AG04450 (cell line): Measurements from ENCODE around the gene GPR137. TPM values are rescaled to one million over a fixed set of nuclear protein-coding genes. Genes with fewer than 3 reads are reported as not detected.

Source experiments
- CTCF ChIA-PET: fragments of 300-600, 350-600 bp; formaldehyde crosslinking; extraction: SDS; loops from one replicate; lab custom pipeline; 2022; ENCODE audit warnings: antibody characterized with exemption, inconsistent platforms; lab: Charles Lee
- POLR2A ChIA-PET: fragments of 350-600 bp; formaldehyde crosslinking; extraction: SDS; loops from one replicate; lab custom pipeline; 2021; ENCODE audit warnings: antibody characterized with exemption, inconsistent platforms; lab: Yijun Ruan, JAX
- DNase-seq: peaks from one replicate; pipeline ENCODE4 v3.0.0-alpha.2; 2011; ENCODE audit warnings: low read depth, low spot score
- H3K27ac ChIP-seq: one replicate; pipeline ENCODE4 v1.5.1; 2012; ENCODE audit warnings: low read depth, low read length, control low read depth
- H3K27me3 ChIP-seq: one replicate; pipeline ENCODE4 v1.6.0; 2012; ENCODE audit warnings: low read length; ENCODE audit not compliant: control insufficient read depth, insufficient read depth
- H3K4me3 ChIP-seq: 2 replicates; pipeline ENCODE4 v1.5.1; 2011; ENCODE audit warnings: mild to moderate bottlenecking, low read depth, low read length, control low read depth
- H3K9me3 ChIP-seq: 2 replicates; pipeline ENCODE4 v1.5.1; 2012; ENCODE audit warnings: low read length; ENCODE audit not compliant: control insufficient read depth, insufficient read depth
- CTCF ChIP-seq: IDR thresholded peaks from 2 replicates; pipeline ENCODE4 v1.5.1; 2011; ENCODE audit warnings: low read depth, low read length, control low read depth, inconsistent platforms
- polyA plus RNA-seq: library from polyadenylated mRNA; depleted of rRNA; stranded (reverse); fragments of >200 nt; gene quantifications from 2 replicates; pipeline ENCODE4 v1.2.3, GENCODE V29; 2011

GPR137 gene
- polyA plus RNA-seq, 1 experiment, result 12.4 TPM

GRCh38 chr11:64284048-64284961 lies 1.3 kb upstream of the GPR137 start, which contains the start of gene BAD:
BAD (minus strand) TSS chr11:64284665; CDS start chr11:64284368, 297 bp downstream.
- DNase-seq, result peak; percentile 68
- CTCF ChIA-PET, result interaction anchor here (0.6 to 12.0 kb wide), 6 partner anchors 15 to 79 kb away, joined by 3 to 124 read pairs (median 4); partner anchors contain the start of gene CATSPERZ
- Histone ChIP-seq H3K4me3 (peak within 1 kb of the TSS; percentile 73), H3K9me3 (no peaks in the 10 kb centered on the region), H3K27me3 (no peaks in the 10 kb centered on the region), H3K27ac (peak within 1 kb of the TSS; percentile 88)
- POLR2A ChIA-PET, result interaction anchor here (0.6 to 3.7 kb wide), 4 partner anchors 14 to 88 kb away, joined by 3 to 28 read pairs (median 6); partner anchors contain the start of gene FKBP2
- TF ChIP-seq CTCF, result no peak

- H3K9me3 ChIP-seq, result no peaks in the 10 kb centered on the region
- POLR2A ChIA-PET, result interaction anchor here (0.6 to 3.7 kb wide), 2 partner anchors 16 to 603 kb away, joined by 10 to 28 read pairs; no protein-coding TSS in a partner anchor
- H3K4me3 ChIP-seq, result peak overlapping the region; percentile 73
- DNase-seq, result no peak
- peaks cover 8% of the 10 kb centered on the region for H3K27me3 ChIP-seq
- TF ChIP-seq CTCF, result no peak
- peak overlapping the region; percentile 2 for H3K27ac ChIP-seq
- CTCF ChIA-PET, result interaction anchor here (0.7 to 12.0 kb wide), 3 partner anchors 16 to 69 kb away, joined by 3 to 124 read pairs (median 4); partner anchors contain the start of gene CATSPERZ
Measured at GRCh38 chr11:64285885-64286800, 495 bp downstream of the GPR137 start.

GRCh38 chr11:64286801-64287159 lies 1.1 kb downstream of the GPR137 start:
- H3K27ac ChIP-seq, result no peak overlapping the region
- POLR2A ChIA-PET, result interaction anchor here (0.6 kb wide), 1 partner anchor 603 kb away, joined by 10 read pairs; no protein-coding TSS in a partner anchor
- CTCF ChIA-PET, result interaction anchor here (12.0 kb wide), 1 partner anchor 16 kb away, joined by 124 read pairs; the partner anchor contains the start of gene CATSPERZ
- no peaks in the 10 kb centered on the region for H3K9me3 ChIP-seq
- H3K4me3 ChIP-seq, result 0 out of 2 replicates have a peak overlapping the region, but pooled peaks have one; percentile 73
- no peak for DNase-seq
- peaks cover 10% of the 10 kb centered on the region for H3K27me3 ChIP-seq
- no peak for TF ChIP-seq CTCF

- Histone ChIP-seq H3K4me3 (no peak overlapping the region), H3K27me3 (peaks cover 19% of the 10 kb centered on the region), H3K27ac (no peak overlapping the region), H3K9me3 (no peaks in the 10 kb centered on the region)
- no peak for DNase-seq
- CTCF ChIA-PET, result interaction anchor here (12.0 kb wide), 1 partner anchor 15 kb away, joined by 124 read pairs; the partner anchor contains the start of gene CATSPERZ
- POLR2A ChIA-PET, result interaction anchor here (0.6 kb wide), 1 partner anchor 24 kb away, joined by 3 read pairs; no protein-coding TSS in a partner anchor
- no peak for TF ChIP-seq CTCF
Measured at GRCh38 chr11:64287676-64288352, 2.2 kb downstream of the GPR137 start.
